NCI-H748 (cell line): ENCODE measurements around the gene ACVR1B.

Experiments
- DNase-seq: peaks from one replicate; lab custom pipeline; 2025; ENCODE audit not compliant: unreplicated experiment; lab: John Stamatoyannopoulos, UW

The ACVR1B gene

DNA sequence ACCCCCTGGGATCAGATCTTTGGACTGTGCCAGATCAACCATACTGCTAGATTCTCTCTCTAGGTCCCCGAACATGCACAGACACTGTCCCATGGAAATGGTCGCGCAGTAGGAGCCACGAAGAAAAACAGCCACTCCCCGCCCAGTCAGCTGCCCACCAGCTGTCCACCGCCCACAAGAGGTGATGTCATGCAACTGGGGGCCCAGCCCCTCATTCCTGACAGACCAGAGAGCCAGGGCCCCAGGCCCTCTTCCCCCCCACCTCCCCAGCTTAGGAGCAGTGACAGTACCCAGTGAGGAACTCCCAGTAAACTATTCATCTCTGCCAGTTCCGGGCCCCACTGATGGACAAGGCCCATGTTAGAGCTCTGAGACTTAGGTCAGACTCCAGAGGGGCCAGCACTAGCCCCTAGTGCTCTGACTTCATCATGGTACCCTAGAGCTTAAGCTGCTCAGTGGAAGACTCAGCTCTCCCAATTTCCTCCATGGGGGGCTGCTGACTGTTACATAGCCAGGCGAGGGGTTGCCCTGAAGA, 51.6 kb downstream of the ACVR1B start:
- DNase-seq, result no peak

DNA sequence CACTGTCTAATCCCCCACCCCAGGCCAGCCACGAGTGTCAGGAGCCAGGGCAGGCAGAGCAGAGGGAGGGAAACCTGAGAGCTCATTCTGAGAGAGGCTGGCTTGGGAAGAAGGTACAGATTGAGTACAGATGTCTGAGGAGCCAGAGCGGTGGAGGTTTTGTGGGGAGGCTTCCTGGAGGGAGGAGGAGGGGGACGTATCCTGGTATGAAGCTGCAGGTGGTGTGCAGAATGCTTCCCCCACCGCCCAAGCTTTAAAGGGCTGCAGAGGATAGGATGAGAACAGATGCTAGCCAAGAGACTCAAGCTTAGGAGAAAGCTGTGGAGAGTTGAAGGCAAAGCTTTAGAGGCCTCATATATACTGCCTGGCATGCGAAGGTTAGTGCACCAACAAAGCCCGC, 52.1 kb downstream of the ACVR1B start:
- no peak for DNase-seq

DNA sequence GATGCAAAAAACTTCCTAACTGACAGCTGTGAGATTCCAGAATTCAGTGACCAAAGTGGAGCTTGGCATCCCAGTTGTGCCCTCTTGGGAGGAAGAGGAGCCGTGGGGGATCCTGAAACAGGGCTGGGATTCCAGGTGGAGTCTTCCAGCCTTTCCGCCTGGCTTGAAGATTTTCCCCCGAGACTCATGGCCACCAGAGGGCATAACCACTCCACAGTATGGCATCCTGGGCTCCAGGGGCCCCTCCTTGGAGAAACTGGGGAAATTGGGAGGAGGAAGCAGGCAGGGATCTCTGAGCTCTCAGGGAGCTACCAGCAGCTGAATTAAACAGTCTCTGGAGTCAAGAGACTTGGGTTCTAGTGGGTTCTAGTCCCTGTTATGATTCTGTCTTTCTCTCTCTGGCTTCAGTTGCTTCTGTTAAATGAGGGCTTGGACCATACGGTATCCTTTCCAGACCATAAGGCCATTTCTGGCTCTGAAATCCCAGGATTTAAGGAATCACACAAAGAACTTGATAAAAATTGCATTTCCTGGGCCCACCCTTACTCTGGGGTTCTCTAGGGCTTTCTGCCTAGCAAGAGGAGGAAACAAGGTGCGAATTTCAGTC, 52.6 kb downstream of the ACVR1B start:
- peak; percentile 46 for DNase-seq

GRCh38 chr12:52005218-52005902, 53.9 kb downstream of the ACVR1B start:
- no peak for DNase-seq

DNA sequence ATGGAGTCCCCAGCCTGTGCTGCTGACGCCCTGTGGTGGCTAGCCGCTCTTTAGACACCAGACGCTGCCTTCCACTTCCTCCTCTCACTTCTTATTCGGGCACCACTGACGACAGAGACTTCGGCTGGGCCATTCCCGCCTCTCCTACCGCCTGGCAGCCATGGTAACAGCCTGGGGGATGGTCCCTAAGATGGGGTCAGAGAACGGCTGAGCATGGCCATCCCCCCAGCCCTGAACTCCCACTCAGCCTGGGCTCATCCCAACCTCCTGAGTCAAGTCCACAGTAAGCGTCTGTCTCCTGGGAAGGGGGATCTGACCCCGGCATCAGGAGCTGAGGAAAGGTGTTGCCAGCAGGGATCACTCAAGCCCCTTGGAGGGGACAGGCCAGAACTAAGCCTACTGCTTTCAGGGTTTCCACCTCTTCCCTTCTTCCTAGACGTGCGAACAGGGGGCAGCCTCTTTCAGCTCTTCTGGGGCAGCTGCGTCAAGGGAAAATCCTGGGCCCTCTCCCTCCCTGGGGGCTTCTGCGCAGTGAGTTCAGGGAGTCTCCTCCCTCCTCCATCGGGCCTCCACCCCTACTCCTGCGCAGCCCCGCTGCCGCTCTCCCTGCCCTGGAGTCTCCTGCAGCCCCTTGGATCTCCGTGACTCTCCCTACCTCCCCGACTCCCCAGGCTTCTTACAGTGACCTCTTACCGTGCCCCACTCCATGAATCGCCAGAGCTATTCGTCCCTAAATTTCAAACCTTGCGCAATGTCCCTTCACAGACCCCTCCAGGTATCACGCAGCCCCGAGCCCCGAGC, 54.6 kb downstream of the ACVR1B start:
- peak; percentile 60 for DNase-seq

DNA sequence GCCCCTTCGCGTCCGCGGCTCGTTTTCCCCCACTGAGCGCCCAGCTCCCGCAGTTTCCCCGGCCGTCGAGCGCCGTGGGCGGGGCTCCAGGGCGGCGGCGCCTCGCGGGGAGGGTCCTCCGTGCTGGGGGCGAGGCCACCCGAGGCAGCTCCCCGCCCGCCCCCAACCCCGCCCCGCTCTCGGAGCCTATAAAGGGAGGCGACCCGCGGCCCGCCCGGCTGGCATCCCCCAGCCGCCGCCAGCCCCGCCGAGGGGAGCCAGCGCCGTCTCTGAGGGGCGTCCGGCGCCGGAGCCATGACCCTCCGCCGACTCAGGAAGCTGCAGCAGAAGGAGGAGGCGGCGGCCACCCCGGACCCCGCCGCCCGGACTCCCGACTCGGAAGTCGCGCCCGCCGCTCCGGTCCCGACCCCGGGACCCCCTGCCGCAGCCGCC, 55.2 kb downstream of the ACVR1B start, which contains the start of gene TAMALIN:
TSS of gene TAMALIN (plus strand) at position 221 of the 432 bp plus-strand sequence. CDS start at position 295, 74 bp downstream.
- DNase-seq, result peak; percentile 71

- DNase-seq, result no peak
These were observed 55.8 kb downstream of the ACVR1B start for GRCh38 chr12:52007158-52007921.

GRCh38 chr12:52007982-52008510, 56.5 kb downstream of the ACVR1B start:
- DNase-seq, result no peak

GRCh38 chr12:52009081-52009751, 57.7 kb downstream of the ACVR1B start:
- DNase-seq, result no peak

- DNase-seq, result no peak
These were observed 58.7 kb downstream of the ACVR1B start for GRCh38 chr12:52010152-52010622.

DNA sequence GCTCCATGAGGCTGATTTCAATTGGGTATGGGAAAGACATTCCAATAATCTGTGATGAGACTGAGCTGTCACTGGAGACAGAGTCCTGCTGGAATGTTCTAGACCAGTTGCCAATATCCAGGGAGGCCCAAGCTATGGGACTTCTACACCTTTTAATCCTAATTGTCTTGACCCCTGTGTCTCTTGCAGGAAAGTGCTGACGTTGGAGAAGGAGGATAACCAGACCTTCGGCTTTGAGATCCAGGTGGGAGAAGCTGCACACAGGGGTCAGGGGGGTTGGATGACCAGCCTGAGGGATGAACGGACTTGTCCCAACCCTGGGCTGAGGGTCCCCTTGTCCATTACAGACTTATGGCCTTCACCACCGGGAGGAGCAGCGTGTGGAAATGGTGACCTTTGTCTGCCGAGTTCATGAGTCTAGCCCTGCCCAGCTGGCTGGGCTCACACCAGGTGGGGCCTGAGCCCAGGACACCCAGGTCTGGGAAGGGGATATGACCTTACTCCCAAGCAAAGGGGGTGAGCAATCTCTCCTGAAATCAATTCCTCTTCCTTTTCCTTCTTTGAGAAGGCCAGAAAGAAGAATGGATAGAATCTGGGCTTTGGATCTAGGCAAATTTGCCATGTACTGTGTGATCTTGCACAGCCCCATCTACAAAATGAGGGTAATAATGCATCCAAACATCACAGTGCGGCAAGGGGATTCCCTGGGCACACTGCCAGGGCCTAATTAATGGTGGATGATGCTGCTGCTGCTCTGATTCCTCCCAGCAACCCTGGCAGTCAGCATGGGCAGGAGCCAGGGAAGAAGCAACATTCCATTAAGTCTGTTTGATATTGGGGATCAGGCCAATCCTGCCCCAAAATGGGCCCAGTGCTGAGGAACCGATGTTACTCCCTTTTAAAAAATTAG, 59.4 kb downstream of the ACVR1B start:
- peak; percentile 61 for DNase-seq

GRCh38 chr12:52011602-52012214, 60.2 kb downstream of the ACVR1B start:
- DNase-seq, result no peak

DNA sequence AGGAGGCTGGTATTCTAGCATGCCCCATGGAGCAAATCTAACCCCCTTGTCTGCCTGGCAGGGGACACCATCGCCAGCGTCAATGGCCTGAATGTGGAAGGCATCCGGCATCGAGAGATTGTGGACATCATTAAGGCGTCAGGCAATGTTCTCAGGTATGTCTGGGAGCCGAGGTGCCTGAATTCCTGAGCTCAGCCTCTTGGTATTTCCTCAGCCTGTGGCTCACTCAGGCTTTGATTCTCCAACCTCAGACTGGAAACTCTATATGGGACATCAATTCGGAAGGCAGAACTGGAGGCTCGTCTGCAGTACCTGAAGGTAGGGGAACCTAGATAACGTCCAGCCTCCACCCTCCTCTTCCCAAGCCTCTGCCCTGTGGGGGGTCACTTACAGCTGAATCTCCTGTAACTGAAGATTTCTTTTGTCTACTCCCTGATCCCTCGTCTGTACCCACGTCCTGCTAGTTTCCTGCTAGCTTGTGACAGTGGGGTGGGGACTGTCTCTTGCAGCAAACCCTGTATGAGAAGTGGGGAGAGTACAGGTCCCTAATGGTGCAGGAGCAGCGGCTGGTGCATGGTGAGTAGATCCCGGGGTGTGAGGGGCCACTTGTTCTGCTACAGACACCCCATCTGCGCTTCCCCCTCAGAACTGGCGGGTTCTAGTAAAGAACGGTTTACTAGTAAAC, 62.3 kb downstream of the ACVR1B start:
- DNase-seq, result no peak

- no peak for DNase-seq
These were observed 63.4 kb downstream of the ACVR1B start for GRCh38 chr12:52014567-52015530.

DNA sequence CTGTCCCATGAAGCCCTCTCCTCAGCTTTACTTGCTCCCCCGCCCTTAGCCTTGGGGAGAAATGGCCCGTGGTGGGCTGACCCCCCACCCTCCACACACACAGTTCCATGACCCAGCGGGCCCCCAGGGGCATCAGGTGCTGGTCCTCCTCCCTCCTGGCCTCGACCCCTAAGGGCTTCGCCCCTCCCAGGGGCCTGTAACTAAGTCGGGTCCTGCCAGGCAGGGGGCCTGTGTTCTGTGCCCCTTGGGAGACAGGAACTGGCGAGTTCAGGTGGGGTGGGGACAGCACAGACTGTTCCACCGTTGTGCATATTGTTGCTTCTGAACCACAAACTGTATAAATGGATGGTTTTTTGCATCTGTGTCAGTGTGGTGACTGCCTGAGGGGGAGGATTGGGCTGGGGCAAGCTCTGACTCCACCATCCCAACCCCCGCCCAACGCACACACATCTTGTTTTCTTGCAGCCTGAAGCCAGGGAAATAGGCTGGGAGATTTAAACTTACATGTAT, 64.1 kb downstream of the ACVR1B start:
- DNase-seq, result no peak

- peak; percentile 27 for DNase-seq
These were observed 67.1 kb downstream of the ACVR1B start for GRCh38 chr12:52018433-52019112.
